Inferior parietal cortex (tissue), 1 donor: ENCODE data around the gene MYO7B.

ENCODE experiments used
- DNase-seq: peaks from one replicate; pipeline ENCODE4 v3.0.0-alpha.2; 2016; ENCODE audit errors: extremely low spot score

Gene MYO7B

GRCh38 chr2:127573771-127574170, 38.3 kb downstream of the MYO7B start:
- DNase-seq: no peak

GRCh38 chr2:127574656-127575055, 39.2 kb downstream of the MYO7B start:
- no peak for DNase-seq

- DNase-seq: no peak
Observed at GRCh38 chr2:127575185-127575765, 39.8 kb downstream of the MYO7B start.

- no peak for DNase-seq
Observed at GRCh38 chr2:127575941-127576432, 40.5 kb downstream of the MYO7B start.

- DNase-seq: no peak
Observed at GRCh38 chr2:127576433-127577207, 41.1 kb downstream of the MYO7B start.

GRCh38 chr2:127577208-127577475, 41.7 kb downstream of the MYO7B start:
- DNase-seq: no peak

GRCh38 chr2:127577503-127577902, 42.0 kb downstream of the MYO7B start:
- no peak for DNase-seq

GRCh38 chr2:127577973-127578372, 42.5 kb downstream of the MYO7B start:
- no peak for DNase-seq

GRCh38 chr2:127578411-127578810, 42.9 kb downstream of the MYO7B start:
- DNase-seq: no peak

- DNase-seq: no peak
Observed at GRCh38 chr2:127579231-127579630, 43.7 kb downstream of the MYO7B start.

GRCh38 chr2:127580167-127581049, 44.9 kb downstream of the MYO7B start:
- no peak for DNase-seq

GRCh38 chr2:127581050-127581345, 45.5 kb downstream of the MYO7B start:
- no peak for DNase-seq

- no peak for DNase-seq
Observed at GRCh38 chr2:127581516-127582490, 46.3 kb downstream of the MYO7B start.

GRCh38 chr2:127582863-127583861, 47.7 kb downstream of the MYO7B start:
- DNase-seq: no peak

- no peak for DNase-seq
Observed at GRCh38 chr2:127584047-127584446, 48.6 kb downstream of the MYO7B start.

GRCh38 chr2:127584516-127585033, 49.1 kb downstream of the MYO7B start:
- no peak for DNase-seq

GRCh38 chr2:127585270-127585807, 49.9 kb downstream of the MYO7B start:
- DNase-seq: no peak

GRCh38 chr2:127586136-127586535, 50.7 kb downstream of the MYO7B start:
- no peak for DNase-seq

GRCh38 chr2:127586746-127587295, 51.3 kb downstream of the MYO7B start:
- DNase-seq: no peak

- DNase-seq: no peak
Observed at GRCh38 chr2:127588241-127588640, 52.8 kb downstream of the MYO7B start.
